ENCODE measurements around the gene NYNRIN. TPM values are rescaled to one million over a fixed set of nuclear protein-coding genes. Genes with fewer than 3 reads are reported as not detected.

The NYNRIN gene
- total and polyA plus RNA-seq, 3 donors from 2014 or later = 21.8 to 22.0 (median 21.8) TPM

DNA sequence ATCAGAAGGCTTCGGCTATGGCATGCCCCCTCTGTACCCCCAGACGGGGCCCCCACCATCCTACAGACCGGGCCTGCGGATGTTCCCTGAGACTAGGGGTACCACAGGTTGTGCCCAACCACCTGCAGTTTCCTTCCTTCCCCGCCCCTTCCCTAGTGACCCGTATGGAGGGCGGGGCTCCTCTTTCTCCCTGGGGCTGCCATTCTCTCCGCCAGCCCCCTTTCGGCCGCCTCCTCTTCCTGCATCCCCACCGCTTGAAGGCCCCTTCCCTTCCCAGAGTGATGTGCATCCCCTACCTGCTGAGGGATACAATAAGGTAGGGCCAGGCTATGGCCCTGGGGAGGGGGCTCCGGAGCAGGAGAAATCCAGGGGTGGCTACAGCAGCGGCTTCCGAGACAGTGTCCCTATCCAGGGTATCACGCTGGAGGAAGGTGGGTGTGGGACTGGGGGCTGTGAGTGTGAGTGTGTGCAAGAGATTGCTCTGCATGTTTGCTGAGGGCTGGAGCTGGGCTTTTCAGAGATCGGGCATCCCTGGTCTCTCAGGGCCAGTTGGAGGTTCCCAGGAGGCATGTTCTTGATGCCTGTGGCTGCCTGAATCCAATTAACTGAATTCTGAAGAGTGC is 22.2 kb upstream of the NYNRIN start:
- H3K27me3 ChIP-seq = no peaks in the 10 kb centered on the region
- H3K4me1 ChIP-seq = peaks cover 4% of the 10 kb centered on the region
- TF ChIP-seq POLR2A (IDR thresholded peaks at IDR 0.05) = no peak
- TF ChIP-seq, protein P1, sequence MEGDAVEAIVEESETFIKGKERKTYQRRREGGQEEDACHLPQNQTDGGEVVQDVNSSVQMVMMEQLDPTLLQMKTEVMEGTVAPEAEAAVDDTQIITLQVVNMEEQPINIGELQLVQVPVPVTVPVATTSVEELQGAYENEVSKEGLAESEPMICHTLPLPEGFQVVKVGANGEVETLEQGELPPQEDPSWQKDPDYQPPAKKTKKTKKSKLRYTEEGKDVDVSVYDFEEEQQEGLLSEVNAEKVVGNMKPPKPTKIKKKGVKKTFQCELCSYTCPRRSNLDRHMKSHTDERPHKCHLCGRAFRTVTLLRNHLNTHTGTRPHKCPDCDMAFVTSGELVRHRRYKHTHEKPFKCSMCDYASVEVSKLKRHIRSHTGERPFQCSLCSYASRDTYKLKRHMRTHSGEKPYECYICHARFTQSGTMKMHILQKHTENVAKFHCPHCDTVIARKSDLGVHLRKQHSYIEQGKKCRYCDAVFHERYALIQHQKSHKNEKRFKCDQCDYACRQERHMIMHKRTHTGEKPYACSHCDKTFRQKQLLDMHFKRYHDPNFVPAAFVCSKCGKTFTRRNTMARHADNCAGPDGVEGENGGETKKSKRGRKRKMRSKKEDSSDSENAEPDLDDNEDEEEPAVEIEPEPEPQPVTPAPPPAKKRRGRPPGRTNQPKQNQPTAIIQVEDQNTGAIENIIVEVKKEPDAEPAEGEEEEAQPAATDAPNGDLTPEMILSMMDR (IDR thresholded peaks at IDR 0.05) = no peak
- intact Hi-C loops (cut with DNase I; ENCODE audit: low total_unique reads) = no loop called here
- H3K4me3 ChIP-seq = no peak overlapping the region
- no peaks in the 10 kb centered on the region for H3K9me3 ChIP-seq
- no peaks in the 10 kb centered on the region for H3K36me3 ChIP-seq (ENCODE audit: low read depth, missing control alignments)
- no peak for DNase-seq
- WGBS, 2 donors = 81 to 89% methylated on average over 15 to 16 of the region's 16 CpGs
- no peak overlapping the region for H3K27ac ChIP-seq

DNA sequence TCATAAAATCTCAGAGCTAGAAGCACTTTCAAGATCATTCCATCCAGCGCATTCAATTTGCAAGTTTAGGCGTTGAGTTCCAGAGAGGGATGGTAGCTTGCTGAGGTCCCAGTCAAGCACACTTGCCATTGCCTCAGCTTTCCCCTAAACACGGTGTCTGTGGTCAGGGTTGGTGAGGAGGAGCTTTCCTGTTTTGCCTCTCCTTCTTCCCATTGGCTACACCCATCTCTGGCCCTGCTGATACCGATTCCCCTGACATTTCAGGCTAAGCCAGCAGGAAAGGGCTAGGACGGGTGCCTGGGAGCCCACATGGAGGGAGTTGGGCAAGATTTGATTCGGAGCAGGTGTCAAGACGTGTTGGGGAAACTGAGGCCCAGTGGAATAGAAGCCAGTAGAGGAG is 21.7 kb upstream of the NYNRIN start:
- Histone ChIP-seq H3K9me3 (no peaks in the 10 kb centered on the region), H3K27me3 (no peaks in the 10 kb centered on the region), H3K27ac (no peak overlapping the region), H3K4me3 (no peak overlapping the region), H3K4me1 (peaks cover 10% of the 10 kb centered on the region), H3K36me3 (ENCODE audit: low read depth, missing control alignments) (no peaks in the 10 kb centered on the region)
- no peak for DNase-seq
- TF ChIP-seq, protein P1 (IDR thresholded peaks at IDR 0.05) = no peak
- TF ChIP-seq POLR2A (IDR thresholded peaks at IDR 0.05) = no peak
- intact Hi-C loops (cut with DNase I; ENCODE audit: low total_unique reads) = no loop called here
- WGBS, 2 donors = 81 to 94% methylated on average over 7 of the region's 7 CpGs

DNA sequence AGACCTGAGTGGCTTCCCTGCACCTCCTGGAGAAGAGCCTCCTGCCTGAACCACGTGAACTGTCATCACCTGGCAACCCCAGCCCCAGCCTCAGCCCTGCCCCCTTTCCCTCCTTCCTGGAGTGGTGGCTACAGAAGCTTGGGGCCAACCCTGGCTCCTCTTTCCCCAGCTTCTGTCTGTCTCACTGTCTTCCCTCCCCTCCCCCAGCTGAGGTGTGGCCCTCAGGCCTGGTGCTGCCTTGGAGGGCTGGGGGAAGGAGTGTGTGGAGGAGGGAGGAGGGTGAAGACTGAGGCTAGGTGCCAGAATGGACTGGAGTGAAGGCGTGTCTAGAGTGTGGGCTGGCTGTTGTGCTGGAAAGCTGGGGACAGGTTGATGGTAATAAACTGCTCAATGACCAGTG is 21.1 kb upstream of the NYNRIN start:
- Histone ChIP-seq H3K4me3 (no peak overlapping the region), H3K27ac (no peak overlapping the region), H3K36me3 (ENCODE audit: low read depth, missing control alignments) (no peaks in the 10 kb centered on the region), H3K9me3 (no peaks in the 10 kb centered on the region), H3K4me1 (peaks cover 13% of the 10 kb centered on the region), H3K27me3 (no peaks in the 10 kb centered on the region)
- 75 to 85% methylated on average over 2 of the region's 2 CpGs for WGBS, 2 donors
- intact Hi-C loops (cut with DNase I; ENCODE audit: low total_unique reads) = no loop called here
- no peak for DNase-seq
- no peak for TF ChIP-seq POLR2A (IDR thresholded peaks at IDR 0.05)
- TF ChIP-seq, protein P1 (IDR thresholded peaks at IDR 0.05) = no peak

DNA sequence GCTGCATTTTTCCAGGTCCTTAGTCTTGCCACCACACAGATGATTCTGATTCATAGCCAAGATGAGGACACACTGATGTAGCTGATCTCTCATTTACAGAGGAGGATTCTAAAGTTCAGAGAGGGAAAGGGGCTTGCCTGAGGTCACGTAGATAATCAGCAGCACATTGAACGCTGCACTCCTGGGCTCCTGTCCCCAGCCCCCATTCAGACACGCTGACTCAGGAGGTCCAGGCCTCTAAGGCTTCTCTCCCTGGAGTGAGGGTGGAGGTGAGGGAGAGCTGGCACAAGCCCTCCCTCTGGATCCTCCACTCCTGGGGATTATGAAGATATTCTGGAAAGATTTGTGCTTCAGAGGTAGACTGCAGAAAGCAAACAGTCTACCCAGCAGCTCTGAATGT is 20.5 kb upstream of the NYNRIN start:
- H3K27ac ChIP-seq = no peak overlapping the region
- WGBS, 2 donors = 81 to 85% methylated on average over 3 of the region's 3 CpGs

More for the DNA sequence above, 20.5 kb upstream of the NYNRIN start:
- Histone ChIP-seq H3K4me3 (no peak overlapping the region), H3K36me3 (ENCODE audit: low read depth, missing control alignments) (no peaks in the 10 kb centered on the region), H3K4me1 (peaks cover 13% of the 10 kb centered on the region), H3K27me3 (no peaks in the 10 kb centered on the region), H3K9me3 (no peaks in the 10 kb centered on the region)
- intact Hi-C loops (cut with DNase I; ENCODE audit: low total_unique reads) = no loop called here
- no peak for TF ChIP-seq POLR2A (IDR thresholded peaks at IDR 0.05)
- TF ChIP-seq, protein P1 (IDR thresholded peaks at IDR 0.05) = no peak
- no peak for DNase-seq
